ENCODE measurements around the gene EIF3A. TPM values are rescaled to one million over a fixed set of nuclear protein-coding genes. Genes with fewer than 3 reads are reported as not detected.

Gene EIF3A
- total RNA-seq, 4 donors from 2014 or later = 136 to 240 (median 191) TPM

DNA sequence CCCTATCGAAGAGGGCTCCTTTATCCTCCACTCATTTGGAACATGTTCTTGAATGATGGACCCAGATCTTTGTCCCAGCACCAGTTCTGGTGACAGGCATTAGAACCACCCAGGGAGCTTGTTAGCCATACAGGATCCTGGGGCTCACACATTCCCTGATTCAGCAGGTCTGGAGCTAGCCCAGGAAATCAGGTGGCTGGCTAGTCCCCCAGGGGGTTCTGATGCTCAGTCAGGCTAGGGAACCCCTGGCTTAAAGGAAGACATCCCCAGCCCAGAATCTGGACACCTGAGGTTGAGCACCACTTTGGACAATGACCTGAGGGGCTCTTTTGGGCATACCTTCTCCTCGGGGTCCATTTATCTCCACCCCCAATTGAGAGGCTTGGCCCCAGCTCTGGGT lies 88.1 kb downstream of the EIF3A start:
- Histone ChIP-seq H3K4me1 (no peaks in the 10 kb centered on the region), H3K36me3 (no peaks in the 10 kb centered on the region), H3K27ac (no peak overlapping the region), H3K9me3 (no peaks in the 10 kb centered on the region), H3K4me3 (no peak overlapping the region), H3K27me3 (no peaks in the 10 kb centered on the region)
- in situ Hi-C loops (cut with MboI; ENCODE audit: low sequenced_read_pairs in 4 of 4) = no loop called here
- TF ChIP-seq, protein P1, sequence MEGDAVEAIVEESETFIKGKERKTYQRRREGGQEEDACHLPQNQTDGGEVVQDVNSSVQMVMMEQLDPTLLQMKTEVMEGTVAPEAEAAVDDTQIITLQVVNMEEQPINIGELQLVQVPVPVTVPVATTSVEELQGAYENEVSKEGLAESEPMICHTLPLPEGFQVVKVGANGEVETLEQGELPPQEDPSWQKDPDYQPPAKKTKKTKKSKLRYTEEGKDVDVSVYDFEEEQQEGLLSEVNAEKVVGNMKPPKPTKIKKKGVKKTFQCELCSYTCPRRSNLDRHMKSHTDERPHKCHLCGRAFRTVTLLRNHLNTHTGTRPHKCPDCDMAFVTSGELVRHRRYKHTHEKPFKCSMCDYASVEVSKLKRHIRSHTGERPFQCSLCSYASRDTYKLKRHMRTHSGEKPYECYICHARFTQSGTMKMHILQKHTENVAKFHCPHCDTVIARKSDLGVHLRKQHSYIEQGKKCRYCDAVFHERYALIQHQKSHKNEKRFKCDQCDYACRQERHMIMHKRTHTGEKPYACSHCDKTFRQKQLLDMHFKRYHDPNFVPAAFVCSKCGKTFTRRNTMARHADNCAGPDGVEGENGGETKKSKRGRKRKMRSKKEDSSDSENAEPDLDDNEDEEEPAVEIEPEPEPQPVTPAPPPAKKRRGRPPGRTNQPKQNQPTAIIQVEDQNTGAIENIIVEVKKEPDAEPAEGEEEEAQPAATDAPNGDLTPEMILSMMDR (IDR thresholded peaks at IDR 0.05 in 4 of 5, conservative IDR thresholded peaks at IDR 0.05 in 1 of 5) = no peak
- ATAC-seq (no peak), DNase-seq (no peak)
- intact Hi-C loops (cut with DNase I; ENCODE audit: low total_unique reads) = no loop called here

DNA sequence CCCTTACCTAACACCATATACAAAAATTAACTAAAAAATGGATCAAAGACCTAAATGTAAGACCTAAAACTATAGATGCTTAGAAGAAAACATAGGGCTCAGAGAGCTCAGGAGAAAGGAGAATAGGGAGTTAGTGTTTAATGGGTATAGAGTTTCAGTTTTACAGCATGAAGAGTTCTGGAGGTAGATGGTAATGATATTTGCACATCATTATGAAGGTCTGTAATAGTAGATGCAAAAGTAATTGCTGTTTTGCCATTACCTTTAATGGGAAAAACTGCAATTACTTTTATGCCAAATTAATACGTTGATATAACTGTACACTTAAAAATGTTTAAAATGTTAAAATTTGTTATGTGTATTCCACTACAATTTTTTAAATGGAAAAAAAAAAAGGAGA lies 90.3 kb downstream of the EIF3A start:
- TF ChIP-seq, protein P1 (IDR thresholded peaks at IDR 0.05 in 4 of 5, conservative IDR thresholded peaks at IDR 0.05 in 1 of 5) = no peak
- no peak for TF ChIP-seq POLR2A (IDR thresholded peaks at IDR 0.05)
- no peaks in the 10 kb centered on the region for H3K27me3 ChIP-seq
- DNase-seq = no peak
- H3K9me3 ChIP-seq = no peaks in the 10 kb centered on the region
- no peaks in the 10 kb centered on the region for H3K36me3 ChIP-seq
- no peak for ATAC-seq
- no peaks in the 10 kb centered on the region for H3K4me1 ChIP-seq
- in situ Hi-C loops (cut with MboI; ENCODE audit: low sequenced_read_pairs in 4 of 4) = no loop called here
- intact Hi-C loops (cut with DNase I; ENCODE audit: low total_unique reads) = no loop called here
- no peak overlapping the region for H3K4me3 ChIP-seq
- H3K27ac ChIP-seq = no peak overlapping the region

DNA sequence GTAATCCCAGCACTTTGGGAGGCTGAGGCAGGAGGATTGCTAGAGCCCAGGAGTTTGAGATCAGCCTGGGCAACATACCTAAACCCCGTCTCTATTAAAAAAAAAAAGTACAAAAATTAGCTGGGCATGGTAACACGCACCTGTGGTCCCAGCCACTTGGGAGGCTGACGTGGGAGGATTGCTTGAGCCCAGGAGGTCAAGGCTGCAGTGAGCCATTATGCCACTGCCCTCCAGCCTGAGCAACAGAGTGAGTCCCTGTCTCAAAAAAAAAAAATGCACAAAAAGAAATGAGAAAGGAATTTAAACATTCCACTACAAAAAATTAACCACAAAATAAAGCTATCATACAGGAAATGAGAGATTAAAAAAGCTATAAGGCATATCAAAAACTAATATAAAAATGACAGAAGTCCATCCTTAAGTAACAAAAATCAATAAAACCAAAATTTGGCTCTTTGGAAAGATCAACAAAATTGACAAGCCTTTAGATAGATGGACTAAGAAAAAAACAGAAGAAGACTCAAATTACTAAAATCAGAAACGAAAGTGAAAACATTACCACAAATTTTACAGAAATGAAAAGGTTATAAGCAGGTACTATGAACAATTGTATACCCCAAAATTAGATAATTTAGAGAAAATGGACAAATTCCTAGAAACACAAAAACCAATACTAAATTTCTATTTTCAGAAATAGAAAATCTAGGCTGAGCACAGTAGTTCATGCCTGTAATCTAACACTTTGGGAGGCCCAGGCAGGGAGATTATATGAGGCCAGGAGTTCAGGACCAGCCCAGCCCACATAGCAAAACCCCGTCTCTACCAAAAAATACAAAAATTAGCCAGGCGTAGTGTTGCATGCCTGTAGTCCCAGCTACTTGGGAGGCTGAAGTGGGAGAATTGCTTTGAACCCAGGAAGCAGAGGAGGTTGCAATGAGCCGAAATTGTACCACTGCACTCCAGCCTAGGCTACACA lies 93.5 kb downstream of the EIF3A start:
- intact Hi-C loops (cut with DNase I; ENCODE audit: low total_unique reads) = no loop called here
- in situ Hi-C loops (cut with MboI; ENCODE audit: low sequenced_read_pairs in 4 of 4) = no loop called here
- H3K36me3 ChIP-seq = no peaks in the 10 kb centered on the region
- H3K9me3 ChIP-seq = no peaks in the 10 kb centered on the region
- no peak overlapping the region for H3K4me3 ChIP-seq
- no peak for ATAC-seq
- H3K4me1 ChIP-seq = no peaks in the 10 kb centered on the region
- no peak overlapping the region for H3K27ac ChIP-seq
- no peak for TF ChIP-seq POLR2A (IDR thresholded peaks at IDR 0.05)
- TF ChIP-seq, protein P1 (IDR thresholded peaks at IDR 0.05 in 4 of 5, conservative IDR thresholded peaks at IDR 0.05 in 1 of 5) = no peak
- H3K27me3 ChIP-seq = no peaks in the 10 kb centered on the region
- no peak for DNase-seq

DNA sequence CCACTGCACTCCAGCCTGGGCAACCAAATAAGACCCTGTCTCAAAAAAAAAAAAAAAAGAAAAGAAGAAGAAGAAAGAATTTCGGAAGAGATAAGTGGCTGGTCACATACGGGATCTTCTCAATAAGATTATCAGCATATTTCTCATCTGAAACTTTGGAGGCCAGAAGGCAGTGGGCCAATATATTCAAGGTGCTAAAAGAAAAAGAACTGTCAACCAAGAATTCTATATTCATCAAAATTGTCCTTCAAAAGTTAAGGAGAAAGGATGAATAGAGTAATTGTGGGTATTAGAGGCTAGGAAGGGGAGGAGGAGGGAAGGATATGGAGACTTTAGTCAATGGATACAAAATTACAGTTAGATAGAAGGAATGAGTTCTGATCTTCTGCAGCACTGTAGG lies 95.0 kb downstream of the EIF3A start:
- Histone ChIP-seq H3K9me3 (no peaks in the 10 kb centered on the region), H3K27ac (no peak overlapping the region), H3K27me3 (no peaks in the 10 kb centered on the region), H3K4me3 (no peak overlapping the region), H3K36me3 (no peaks in the 10 kb centered on the region), H3K4me1 (no peaks in the 10 kb centered on the region)
- intact Hi-C loops (cut with DNase I; ENCODE audit: low total_unique reads) (no loop called here), in situ Hi-C loops (cut with MboI; ENCODE audit: low sequenced_read_pairs in 4 of 4) (no loop called here)
- DNase-seq = no peak
- ATAC-seq = no peak
- TF ChIP-seq, protein P1 (IDR thresholded peaks at IDR 0.05 in 4 of 5, conservative IDR thresholded peaks at IDR 0.05 in 1 of 5) = no peak
- no peak for TF ChIP-seq POLR2A (IDR thresholded peaks at IDR 0.05)

Other genes with a start within 250 kb of the EIF3A start
- gene NANOS1, start 51.1 kb downstream of the EIF3A start, total RNA-seq = 10 to 100 TPM; 10.5 to 25.2 (median 17.4) TPM
- 10 to 100 TPM; 25.7 to 59.5 (median 43.7) TPM for gene DENND10, start 23.3 kb upstream of the EIF3A start, total RNA-seq
- 10 to 100 TPM; 25.6 to 69.7 (median 39.8) TPM for gene SFXN4, start 84.9 kb upstream of the EIF3A start, total RNA-seq
- gene PRDX3, start 98.0 kb upstream of the EIF3A start, total RNA-seq = 100 to 1,000 TPM; 227 to 342 (median 250) TPM
- gene GRK5, start 126.8 kb upstream of the EIF3A start, total RNA-seq = 10 to 100 TPM in 1 of 4 donors, 1 to 10 TPM in 3; 6.2 to 12.5 (median 9.1) TPM

All from gastrocnemius medialis (tissue), 4 donors.